ENCODE data around the gene TMEM106C.

DNA sequence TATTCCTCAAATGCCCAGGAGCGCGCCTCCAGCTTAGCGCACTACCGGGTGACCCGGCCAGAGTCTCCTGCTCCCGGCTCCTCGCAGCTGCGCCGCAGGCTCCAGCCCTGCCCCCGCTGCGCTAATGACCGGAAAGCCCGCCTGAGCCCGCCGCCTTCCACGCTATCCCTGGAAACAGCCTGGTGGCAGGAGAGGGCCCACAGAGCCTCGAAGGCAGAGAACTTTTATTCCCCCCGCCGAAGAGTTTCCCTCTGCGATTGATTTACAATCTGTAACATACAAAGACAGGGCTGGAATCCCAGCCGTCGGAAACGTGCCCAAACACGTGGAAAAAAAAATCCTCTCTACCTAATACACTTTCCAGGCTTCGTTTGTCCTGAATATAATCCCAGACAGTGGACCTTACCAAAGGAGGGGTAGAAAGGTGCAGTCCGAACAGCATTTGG is 39.4 kb downstream of the TMEM106C start:
- TF ChIP-seq, protein P1, sequence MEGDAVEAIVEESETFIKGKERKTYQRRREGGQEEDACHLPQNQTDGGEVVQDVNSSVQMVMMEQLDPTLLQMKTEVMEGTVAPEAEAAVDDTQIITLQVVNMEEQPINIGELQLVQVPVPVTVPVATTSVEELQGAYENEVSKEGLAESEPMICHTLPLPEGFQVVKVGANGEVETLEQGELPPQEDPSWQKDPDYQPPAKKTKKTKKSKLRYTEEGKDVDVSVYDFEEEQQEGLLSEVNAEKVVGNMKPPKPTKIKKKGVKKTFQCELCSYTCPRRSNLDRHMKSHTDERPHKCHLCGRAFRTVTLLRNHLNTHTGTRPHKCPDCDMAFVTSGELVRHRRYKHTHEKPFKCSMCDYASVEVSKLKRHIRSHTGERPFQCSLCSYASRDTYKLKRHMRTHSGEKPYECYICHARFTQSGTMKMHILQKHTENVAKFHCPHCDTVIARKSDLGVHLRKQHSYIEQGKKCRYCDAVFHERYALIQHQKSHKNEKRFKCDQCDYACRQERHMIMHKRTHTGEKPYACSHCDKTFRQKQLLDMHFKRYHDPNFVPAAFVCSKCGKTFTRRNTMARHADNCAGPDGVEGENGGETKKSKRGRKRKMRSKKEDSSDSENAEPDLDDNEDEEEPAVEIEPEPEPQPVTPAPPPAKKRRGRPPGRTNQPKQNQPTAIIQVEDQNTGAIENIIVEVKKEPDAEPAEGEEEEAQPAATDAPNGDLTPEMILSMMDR (IDR thresholded peaks at IDR 0.05): no peak
- no peak for TF ChIP-seq POLR2A (IDR thresholded peaks at IDR 0.05)

Measured in thyroid gland (tissue), 4 donors.